Measurements from ENCODE around the gene POLL.
"Not testable (repeated sequence)": the region's sequence is repeated elsewhere in the genome, so short reads cannot be mapped to it uniquely, and the experiment has no call there.

POLL gene

GRCh38 chr10:101611096-101611905 is 23.2 kb upstream of the POLL start:
- DNase-seq, result no peak

GRCh38 chr10:101609481-101609880 is 21.4 kb upstream of the POLL start:
- DNase-seq, result no peak

GRCh38 chr10:101607124-101607523 is 19.1 kb upstream of the POLL start:
- no peak for DNase-seq

- peak; percentile 12 for DNase-seq
Measured at GRCh38 chr10:101602761-101603398, 14.8 kb upstream of the POLL start.

GRCh38 chr10:101601541-101601940 is 13.5 kb upstream of the POLL start:
- DNase-seq, result no peak

GRCh38 chr10:101597091-101597900 is 9.2 kb upstream of the POLL start:
- no peak for DNase-seq

GRCh38 chr10:101595591-101596433 is 7.8 kb upstream of the POLL start:
- DNase-seq, result no peak

- not testable (repeated sequence) for DNase-seq
Measured at GRCh38 chr10:101593331-101593730, 5.3 kb upstream of the POLL start.

GRCh38 chr10:101588879-101589278 is 822 bp upstream of the POLL start:
- no peak for DNase-seq

- DNase-seq, result no peak
Measured at GRCh38 chr10:101585841-101586240, 2.2 kb downstream of the POLL start.

GRCh38 chr10:101580486-101581399 is 7.3 kb downstream of the POLL start:
- DNase-seq, result no peak

GRCh38 chr10:101579516-101579870 is 8.6 kb downstream of the POLL start:
- no peak for DNase-seq

- no peak for DNase-seq
Measured at GRCh38 chr10:101578803-101579515, 9.1 kb downstream of the POLL start.

- DNase-seq, result no peak
Measured at GRCh38 chr10:101578192-101578591, 9.9 kb downstream of the POLL start.

GRCh38 chr10:101577121-101577871 is 10.8 kb downstream of the POLL start:
- DNase-seq, result no peak

GRCh38 chr10:101576211-101576863 is 11.7 kb downstream of the POLL start:
- DNase-seq, result no peak

GRCh38 chr10:101575580-101576210 is 12.4 kb downstream of the POLL start:
- DNase-seq, result no peak

- no peak for DNase-seq
Measured at GRCh38 chr10:101575091-101575490, 13.0 kb downstream of the POLL start.
